ENCODE data around the gene LITAF. TPM values are rescaled to one million over a fixed set of nuclear protein-coding genes. Genes with fewer than 3 reads are reported as not detected.
"Not testable (repeated sequence)": the region's sequence is repeated elsewhere in the genome, so short reads cannot be mapped to it uniquely, and the experiment has no call there.

LITAF gene
- polyA plus RNA-seq, 1 donor from 2014 or later = 0.31 TPM

- no peaks in the 10 kb centered on the region for H4K20me1 ChIP-seq (ENCODE audit: insufficient read depth)
- TF ChIP-seq TAF1 (IDR thresholded peaks at IDR 0.05; ENCODE audit: low read depth) = no peak
- H3K27ac ChIP-seq (ENCODE audit: low read length) = no peak overlapping the region
- H3K9me3 ChIP-seq (ENCODE audit: low read length) = no peaks in the 10 kb centered on the region
- H3K27me3 ChIP-seq (ENCODE audit: insufficient read depth, low read depth, low read length) = no peaks in the 10 kb centered on the region
- no peak overlapping the region for H3K4me2 ChIP-seq (ENCODE audit: low read length)
- H3K79me2 ChIP-seq (replicated peaks; ENCODE audit: insufficient read depth, low read length) = no peaks in the 10 kb centered on the region
- no peaks in the 10 kb centered on the region for H3K9me2 ChIP-seq (ENCODE audit: insufficient read depth, low read length)
- no peaks in the 10 kb centered on the region for H3K36me3 ChIP-seq (ENCODE audit: insufficient read depth, low read length)
- no peak overlapping the region for H3K9ac ChIP-seq (ENCODE audit: low read length)
- no peak overlapping the region for H3K4me3 ChIP-seq (ENCODE audit: low read length)
- no peaks in the 10 kb centered on the region for H3F3A ChIP-seq (ENCODE audit: insufficient read depth, low read length, poor library complexity, severe bottlenecking)
- H2AFZ ChIP-seq (ENCODE audit: low read depth, low read length) = no peak overlapping the region
Observed at GRCh38 chr16:11596572-11597226, 10.0 kb upstream of the LITAF start.

GRCh38 chr16:11593581-11593980 is 6.9 kb upstream of the LITAF start:
- no peaks in the 10 kb centered on the region for H3K79me2 ChIP-seq (replicated peaks; ENCODE audit: insufficient read depth, low read length)
- no peak overlapping the region for H3K4me2 ChIP-seq (ENCODE audit: low read length)
- TF ChIP-seq TAF1 (IDR thresholded peaks at IDR 0.05; ENCODE audit: low read depth) (no peak), EZH2 (IDR thresholded peaks at IDR 0.05; ENCODE audit: borderline replicate concordance, insufficient read depth, low read length, poor library complexity, severe bottlenecking) (no peak), RAD21 (conservative IDR thresholded peaks at IDR 0.05) (no peak), REST (IDR thresholded peaks at IDR 0.05; ENCODE audit: borderline replicate concordance) (no peak), EP300 (conservative IDR thresholded peaks at IDR 0.05; ENCODE audit: poor library complexity, severe bottlenecking) (no peak), POLR2AphosphoS5 (IDR thresholded peaks at IDR 0.05) (no peak), SMC3 (conservative IDR thresholded peaks at IDR 0.05; ENCODE audit: poor library complexity) (no peak), CTCF (IDR thresholded peaks at IDR 0.05; ENCODE audit: poor library complexity, severe bottlenecking) (no peak), MXI1 (conservative IDR thresholded peaks at IDR 0.05; ENCODE audit: poor library complexity, severe bottlenecking) (no peak)

GRCh38 chr16:11593076-11593475 is 6.4 kb upstream of the LITAF start:
- not testable (repeated sequence) for H4K20me1 ChIP-seq (ENCODE audit: insufficient read depth); H3K4me3 ChIP-seq (ENCODE audit: low read length); H3K9me2 ChIP-seq (ENCODE audit: insufficient read depth, low read length); H3K27me3 ChIP-seq (ENCODE audit: insufficient read depth, low read depth, low read length); H3K36me3 ChIP-seq (ENCODE audit: insufficient read depth, low read length); H3K9me3 ChIP-seq (ENCODE audit: low read length); H3F3A ChIP-seq (ENCODE audit: insufficient read depth, low read length, poor library complexity, severe bottlenecking); H3K79me2 ChIP-seq (replicated peaks; ENCODE audit: insufficient read depth, low read length); H2AFZ ChIP-seq (ENCODE audit: low read depth, low read length); H3K4me2 ChIP-seq (ENCODE audit: low read length); H3K27ac ChIP-seq (ENCODE audit: low read length); H3K9ac ChIP-seq (ENCODE audit: low read length)

More at GRCh38 chr16:11593581-11593980, 6.9 kb upstream of the LITAF start:
- Histone ChIP-seq H2AFZ (ENCODE audit: low read depth, low read length) (no peak overlapping the region), H3K36me3 (ENCODE audit: insufficient read depth, low read length) (no peaks in the 10 kb centered on the region), H3F3A (ENCODE audit: insufficient read depth, low read length, poor library complexity, severe bottlenecking) (no peaks in the 10 kb centered on the region), H3K27me3 (ENCODE audit: insufficient read depth, low read depth, low read length) (peaks cover 4% of the 10 kb centered on the region), H3K9me2 (ENCODE audit: insufficient read depth, low read length) (no peaks in the 10 kb centered on the region), H3K9me3 (ENCODE audit: low read length) (no peaks in the 10 kb centered on the region), H3K4me3 (ENCODE audit: low read length) (no peak overlapping the region), H4K20me1 (ENCODE audit: insufficient read depth) (no peaks in the 10 kb centered on the region), H3K27ac (ENCODE audit: low read length) (no peak overlapping the region), H3K9ac (ENCODE audit: low read length) (no peak overlapping the region)

- not testable (repeated sequence) for H3K36me3 ChIP-seq (ENCODE audit: insufficient read depth, low read length); H3K9me2 ChIP-seq (ENCODE audit: insufficient read depth, low read length); H3K9me3 ChIP-seq (ENCODE audit: low read length); H3K27ac ChIP-seq (ENCODE audit: low read length); H3K4me3 ChIP-seq (ENCODE audit: low read length); H3F3A ChIP-seq (ENCODE audit: insufficient read depth, low read length, poor library complexity, severe bottlenecking); H4K20me1 ChIP-seq (ENCODE audit: insufficient read depth); H3K79me2 ChIP-seq (replicated peaks; ENCODE audit: insufficient read depth, low read length); H3K9ac ChIP-seq (ENCODE audit: low read length); H2AFZ ChIP-seq (ENCODE audit: low read depth, low read length); H3K4me2 ChIP-seq (ENCODE audit: low read length)
- H3K27me3 ChIP-seq (ENCODE audit: insufficient read depth, low read depth, low read length) = peaks cover 23% of the 10 kb centered on the region
Observed at GRCh38 chr16:11591630-11592029, 4.9 kb upstream of the LITAF start.
